WTC11 (cell line): ENCODE measurements around the gene FEV. TPM values are rescaled to one million over a fixed set of nuclear protein-coding genes. Genes with fewer than 3 reads are reported as not detected.

Source experiments
- ATAC-seq: fragments of 200-7000 bp; cut with Tn5 transposase; 2 replicates; pipeline ENCODE4 v1.10.0; 2021; ENCODE audit warnings: mild to moderate bottlenecking, moderate library complexity
- CTCF ChIA-PET: fragments of 300-600 bp; sonication (Branson Sonifier 250); formaldehyde crosslinking; loops from one replicate; lab custom pipeline; 2021; ENCODE audit warnings: antibody characterized with exemption; lab: Charles Lee
- POLR2A ChIA-PET: fragments of 350-600 bp; sonication (Branson Sonifier 250); formaldehyde crosslinking; loops from one replicate; lab custom pipeline; 2021; ENCODE audit warnings: antibody characterized with exemption; lab: Charles Lee
- DNase-seq: peaks from one replicate; pipeline ENCODE4 v3.0.0; 2021; ENCODE audit warnings: low spot score
- H3K27ac Mint-ChIP-seq: 2 replicates; pipeline ENCODE4 v1.8.0; 2021; ENCODE audit warnings: mixed read lengths
- H3K27me3 Mint-ChIP-seq: 2 replicates; pipeline ENCODE4 v1.8.0; 2021; ENCODE audit warnings: low read depth, mild to moderate bottlenecking, moderate library complexity, mixed read lengths
- H3K36me3 Mint-ChIP-seq: 2 replicates; pipeline ENCODE4 v1.8.0; 2021; ENCODE audit warnings: mixed read lengths
- H3K4me1 Mint-ChIP-seq: 2 replicates; pipeline ENCODE4 v1.8.0; 2022; ENCODE audit warnings: mixed read lengths
- H3K4me3 Mint-ChIP-seq: 2 replicates; pipeline ENCODE4 v1.8.0; 2021; ENCODE audit warnings: mild to moderate bottlenecking, moderate library complexity, mixed read lengths
- H3K9me3 Mint-ChIP-seq: 2 replicates; pipeline ENCODE4 v1.8.0; 2021; ENCODE audit warnings: mixed read lengths
- ATF1 ChIP-seq: sonication (generic); formaldehyde crosslinking; IDR thresholded peaks from 2 replicates; pipeline ENCODE4 v1.8.1; 2023; ENCODE audit warnings: mild to moderate bottlenecking, moderate library complexity, missing genetic modification reagents
- FOXP1 ChIP-seq: sonication (generic); formaldehyde crosslinking; IDR thresholded peaks from 2 replicates; pipeline ENCODE4 v1.8.0; 2022; ENCODE audit warnings: missing genetic modification reagents, mild to moderate bottlenecking, moderate library complexity, borderline replicate concordance
- GABPB1 ChIP-seq: sonication (generic); formaldehyde crosslinking; IDR thresholded peaks from 2 replicates; pipeline ENCODE4 v1.8.1; 2023; ENCODE audit warnings: mild to moderate bottlenecking, missing genetic modification reagents
- MXD4 ChIP-seq: fragments of 250-450 bp; sonication (Bioruptor Pico); IDR thresholded peaks from 2 replicates; pipeline ENCODE4 v1.8.0; 2021; ENCODE audit warnings: mild to moderate bottlenecking, moderate library complexity, borderline replicate concordance
- MYBL2 ChIP-seq: sonication (generic); formaldehyde crosslinking; IDR thresholded peaks from 2 replicates; pipeline ENCODE4 v1.8.1; 2023; ENCODE audit warnings: mild to moderate bottlenecking, moderate library complexity, missing genetic modification reagents
- PRRX2 ChIP-seq: fragments of 250-450 bp; sonication (Bioruptor Pico); IDR thresholded peaks from 2 replicates; pipeline ENCODE4 v1.8.0; 2021; ENCODE audit warnings: mild to moderate bottlenecking
- TCF7 ChIP-seq: sonication (generic); formaldehyde crosslinking; IDR thresholded peaks from 2 replicates; pipeline ENCODE4 v1.8.0; 2022; ENCODE audit warnings: mild to moderate bottlenecking, low read depth, missing genetic modification reagents, moderate library complexity
- TEAD4 ChIP-seq: sonication (generic); formaldehyde crosslinking; IDR thresholded peaks from 2 replicates; pipeline ENCODE4 v1.8.0; 2022; ENCODE audit warnings: mild to moderate bottlenecking, missing genetic modification reagents
- ZBTB21 ChIP-seq: sonication (generic); formaldehyde crosslinking; IDR thresholded peaks from 2 replicates; pipeline ENCODE4 v1.8.1; 2023; ENCODE audit warnings: mild to moderate bottlenecking, missing genetic modification reagents, borderline replicate concordance
- ZNF121 ChIP-seq: sonication (generic); formaldehyde crosslinking; IDR thresholded peaks from 2 replicates; pipeline ENCODE4 v1.8.0; 2023; ENCODE audit warnings: missing genetic modification reagents
- ZNF263 ChIP-seq: sonication (generic); formaldehyde crosslinking; IDR thresholded peaks from 2 replicates; pipeline ENCODE4 v1.8.1; 2022; ENCODE audit warnings: low read depth, mild to moderate bottlenecking, moderate library complexity, missing genetic modification reagents
- ZNF396 ChIP-seq: fragments of 250-450 bp; sonication (Bioruptor Pico); IDR thresholded peaks from 2 replicates; pipeline ENCODE4 v1.8.0; 2021; ENCODE audit warnings: mild to moderate bottlenecking, moderate library complexity, borderline replicate concordance
- ZNF671 ChIP-seq: fragments of 250-450 bp; sonication (Bioruptor Pico); IDR thresholded peaks from 2 replicates; pipeline ENCODE4 v1.8.0; 2021; ENCODE audit warnings: mild to moderate bottlenecking
- total RNA-seq: library from RNA; stranded (reverse); gene quantifications from 3 replicates; pipeline ENCODE4 v1.2.3, GENCODE V29; 2021
- TF ChIP-seq, protein P1 (sequence below): sonication (generic); formaldehyde crosslinking; IDR thresholded peaks from 2 replicates; pipeline ENCODE4 v1.8.0; 2022; ENCODE audit warnings: mild to moderate bottlenecking, missing genetic modification reagents
- TF ChIP-seq, protein P2 (sequence below): sonication (generic); formaldehyde crosslinking; IDR thresholded peaks from 2 replicates; pipeline ENCODE4 v1.8.0; 2022; ENCODE audit warnings: missing genetic modification reagents
- TF ChIP-seq, protein P3 (sequence below): sonication (generic); formaldehyde crosslinking; IDR thresholded peaks from 2 replicates; pipeline ENCODE4 v1.8.0; 2023; ENCODE audit warnings: missing genetic modification reagents, mild to moderate bottlenecking, borderline replicate concordance
- TF ChIP-seq, protein P4 (sequence below): fragments of 250-450 bp; sonication (Bioruptor Pico); IDR thresholded peaks from 2 replicates; pipeline ENCODE4 v1.9.0; 2021; ENCODE audit warnings: mild to moderate bottlenecking, borderline replicate concordance
- TF ChIP-seq, protein P5 (sequence below): fragments of 250-450 bp; sonication (Bioruptor Pico); conservative IDR thresholded peaks from 2 replicates; pipeline ENCODE4 v1.9.0; 2021; ENCODE audit warnings: mild to moderate bottlenecking

FEV gene
- total RNA-seq, 1 experiment from 2014 or later = not detected

DNA sequence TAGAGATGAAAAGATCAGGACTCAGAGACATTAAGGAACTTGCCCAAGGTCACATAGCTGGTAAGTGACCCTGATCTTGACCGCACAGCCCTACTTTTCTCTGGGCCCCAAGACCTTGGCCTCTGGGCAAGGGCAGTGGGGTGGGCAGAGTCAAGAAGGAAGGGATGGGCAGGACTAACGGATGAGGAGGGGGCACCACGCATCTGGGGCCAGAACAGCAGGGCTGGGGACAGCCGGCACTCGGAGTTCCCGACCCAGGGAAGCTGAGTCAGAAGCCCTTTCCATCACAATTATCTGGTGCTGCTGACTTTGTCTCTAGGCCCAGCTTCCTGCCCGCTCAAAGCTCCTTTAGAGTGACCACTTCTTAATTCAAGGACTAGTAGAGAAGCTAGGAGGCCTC lies 42.0 kb upstream of the FEV start:
- CTCF ChIA-PET = interaction anchor here (0.6 to 8.4 kb wide), 8 partner anchors 23 to 150 kb away, joined by 3 to 91 read pairs (median 8); no protein-coding TSS in a partner anchor
- H3K4me3 Mint-ChIP-seq = no peak overlapping the region
- H3K4me1 Mint-ChIP-seq = peaks cover 5% of the 10 kb centered on the region
- no peaks in the 10 kb centered on the region; the same call in 1 of the 2 replicates for H3K27me3 Mint-ChIP-seq
- DNase-seq (no peak), ATAC-seq (no peak)
- no peaks in the 10 kb centered on the region for H3K9me3 Mint-ChIP-seq
- POLR2A ChIA-PET = no interaction called here
- no peaks in the 10 kb centered on the region for H3K36me3 Mint-ChIP-seq
- no peak overlapping the region for H3K27ac Mint-ChIP-seq
- TF ChIP-seq, protein P1, sequence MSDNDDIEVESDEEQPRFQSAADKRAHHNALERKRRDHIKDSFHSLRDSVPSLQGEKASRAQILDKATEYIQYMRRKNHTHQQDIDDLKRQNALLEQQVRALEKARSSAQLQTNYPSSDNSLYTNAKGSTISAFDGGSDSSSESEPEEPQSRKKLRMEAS (CRISPR knock-in tag) = no peak
- no peak for TF ChIP-seq GABPB1 (CRISPR knock-in tag)
- TF ChIP-seq ZNF121 = no peak
- TF ChIP-seq ZNF396 (CRISPR knock-in tag) = no peak
- TF ChIP-seq ZBTB21 = no peak
- TF ChIP-seq, protein P2, sequence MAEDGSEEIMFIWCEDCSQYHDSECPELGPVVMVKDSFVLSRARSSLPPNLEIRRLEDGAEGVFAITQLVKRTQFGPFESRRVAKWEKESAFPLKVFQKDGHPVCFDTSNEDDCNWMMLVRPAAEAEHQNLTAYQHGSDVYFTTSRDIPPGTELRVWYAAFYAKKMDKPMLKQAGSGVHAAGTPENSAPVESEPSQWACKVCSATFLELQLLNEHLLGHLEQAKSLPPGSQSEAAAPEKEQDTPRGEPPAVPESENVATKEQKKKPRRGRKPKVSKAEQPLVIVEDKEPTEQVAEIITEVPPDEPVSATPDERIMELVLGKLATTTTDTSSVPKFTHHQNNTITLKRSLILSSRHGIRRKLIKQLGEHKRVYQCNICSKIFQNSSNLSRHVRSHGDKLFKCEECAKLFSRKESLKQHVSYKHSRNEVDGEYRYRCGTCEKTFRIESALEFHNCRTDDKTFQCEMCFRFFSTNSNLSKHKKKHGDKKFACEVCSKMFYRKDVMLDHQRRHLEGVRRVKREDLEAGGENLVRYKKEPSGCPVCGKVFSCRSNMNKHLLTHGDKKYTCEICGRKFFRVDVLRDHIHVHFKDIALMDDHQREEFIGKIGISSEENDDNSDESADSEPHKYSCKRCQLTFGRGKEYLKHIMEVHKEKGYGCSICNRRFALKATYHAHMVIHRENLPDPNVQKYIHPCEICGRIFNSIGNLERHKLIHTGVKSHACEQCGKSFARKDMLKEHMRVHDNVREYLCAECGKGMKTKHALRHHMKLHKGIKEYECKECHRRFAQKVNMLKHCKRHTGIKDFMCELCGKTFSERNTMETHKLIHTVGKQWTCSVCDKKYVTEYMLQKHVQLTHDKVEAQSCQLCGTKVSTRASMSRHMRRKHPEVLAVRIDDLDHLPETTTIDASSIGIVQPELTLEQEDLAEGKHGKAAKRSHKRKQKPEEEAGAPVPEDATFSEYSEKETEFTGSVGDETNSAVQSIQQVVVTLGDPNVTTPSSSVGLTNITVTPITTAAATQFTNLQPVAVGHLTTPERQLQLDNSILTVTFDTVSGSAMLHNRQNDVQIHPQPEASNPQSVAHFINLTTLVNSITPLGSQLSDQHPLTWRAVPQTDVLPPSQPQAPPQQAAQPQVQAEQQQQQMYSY = no peak
- TF ChIP-seq PRRX2 (CRISPR knock-in tag) = no peak
- TF ChIP-seq, protein P3, sequence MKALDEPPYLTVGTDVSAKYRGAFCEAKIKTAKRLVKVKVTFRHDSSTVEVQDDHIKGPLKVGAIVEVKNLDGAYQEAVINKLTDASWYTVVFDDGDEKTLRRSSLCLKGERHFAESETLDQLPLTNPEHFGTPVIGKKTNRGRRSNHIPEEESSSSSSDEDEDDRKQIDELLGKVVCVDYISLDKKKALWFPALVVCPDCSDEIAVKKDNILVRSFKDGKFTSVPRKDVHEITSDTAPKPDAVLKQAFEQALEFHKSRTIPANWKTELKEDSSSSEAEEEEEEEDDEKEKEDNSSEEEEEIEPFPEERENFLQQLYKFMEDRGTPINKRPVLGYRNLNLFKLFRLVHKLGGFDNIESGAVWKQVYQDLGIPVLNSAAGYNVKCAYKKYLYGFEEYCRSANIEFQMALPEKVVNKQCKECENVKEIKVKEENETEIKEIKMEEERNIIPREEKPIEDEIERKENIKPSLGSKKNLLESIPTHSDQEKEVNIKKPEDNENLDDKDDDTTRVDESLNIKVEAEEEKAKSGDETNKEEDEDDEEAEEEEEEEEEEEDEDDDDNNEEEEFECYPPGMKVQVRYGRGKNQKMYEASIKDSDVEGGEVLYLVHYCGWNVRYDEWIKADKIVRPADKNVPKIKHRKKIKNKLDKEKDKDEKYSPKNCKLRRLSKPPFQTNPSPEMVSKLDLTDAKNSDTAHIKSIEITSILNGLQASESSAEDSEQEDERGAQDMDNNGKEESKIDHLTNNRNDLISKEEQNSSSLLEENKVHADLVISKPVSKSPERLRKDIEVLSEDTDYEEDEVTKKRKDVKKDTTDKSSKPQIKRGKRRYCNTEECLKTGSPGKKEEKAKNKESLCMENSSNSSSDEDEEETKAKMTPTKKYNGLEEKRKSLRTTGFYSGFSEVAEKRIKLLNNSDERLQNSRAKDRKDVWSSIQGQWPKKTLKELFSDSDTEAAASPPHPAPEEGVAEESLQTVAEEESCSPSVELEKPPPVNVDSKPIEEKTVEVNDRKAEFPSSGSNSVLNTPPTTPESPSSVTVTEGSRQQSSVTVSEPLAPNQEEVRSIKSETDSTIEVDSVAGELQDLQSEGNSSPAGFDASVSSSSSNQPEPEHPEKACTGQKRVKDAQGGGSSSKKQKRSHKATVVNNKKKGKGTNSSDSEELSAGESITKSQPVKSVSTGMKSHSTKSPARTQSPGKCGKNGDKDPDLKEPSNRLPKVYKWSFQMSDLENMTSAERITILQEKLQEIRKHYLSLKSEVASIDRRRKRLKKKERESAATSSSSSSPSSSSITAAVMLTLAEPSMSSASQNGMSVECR (CRISPR knock-in tag) = no peak
- TF ChIP-seq, protein P4, sequence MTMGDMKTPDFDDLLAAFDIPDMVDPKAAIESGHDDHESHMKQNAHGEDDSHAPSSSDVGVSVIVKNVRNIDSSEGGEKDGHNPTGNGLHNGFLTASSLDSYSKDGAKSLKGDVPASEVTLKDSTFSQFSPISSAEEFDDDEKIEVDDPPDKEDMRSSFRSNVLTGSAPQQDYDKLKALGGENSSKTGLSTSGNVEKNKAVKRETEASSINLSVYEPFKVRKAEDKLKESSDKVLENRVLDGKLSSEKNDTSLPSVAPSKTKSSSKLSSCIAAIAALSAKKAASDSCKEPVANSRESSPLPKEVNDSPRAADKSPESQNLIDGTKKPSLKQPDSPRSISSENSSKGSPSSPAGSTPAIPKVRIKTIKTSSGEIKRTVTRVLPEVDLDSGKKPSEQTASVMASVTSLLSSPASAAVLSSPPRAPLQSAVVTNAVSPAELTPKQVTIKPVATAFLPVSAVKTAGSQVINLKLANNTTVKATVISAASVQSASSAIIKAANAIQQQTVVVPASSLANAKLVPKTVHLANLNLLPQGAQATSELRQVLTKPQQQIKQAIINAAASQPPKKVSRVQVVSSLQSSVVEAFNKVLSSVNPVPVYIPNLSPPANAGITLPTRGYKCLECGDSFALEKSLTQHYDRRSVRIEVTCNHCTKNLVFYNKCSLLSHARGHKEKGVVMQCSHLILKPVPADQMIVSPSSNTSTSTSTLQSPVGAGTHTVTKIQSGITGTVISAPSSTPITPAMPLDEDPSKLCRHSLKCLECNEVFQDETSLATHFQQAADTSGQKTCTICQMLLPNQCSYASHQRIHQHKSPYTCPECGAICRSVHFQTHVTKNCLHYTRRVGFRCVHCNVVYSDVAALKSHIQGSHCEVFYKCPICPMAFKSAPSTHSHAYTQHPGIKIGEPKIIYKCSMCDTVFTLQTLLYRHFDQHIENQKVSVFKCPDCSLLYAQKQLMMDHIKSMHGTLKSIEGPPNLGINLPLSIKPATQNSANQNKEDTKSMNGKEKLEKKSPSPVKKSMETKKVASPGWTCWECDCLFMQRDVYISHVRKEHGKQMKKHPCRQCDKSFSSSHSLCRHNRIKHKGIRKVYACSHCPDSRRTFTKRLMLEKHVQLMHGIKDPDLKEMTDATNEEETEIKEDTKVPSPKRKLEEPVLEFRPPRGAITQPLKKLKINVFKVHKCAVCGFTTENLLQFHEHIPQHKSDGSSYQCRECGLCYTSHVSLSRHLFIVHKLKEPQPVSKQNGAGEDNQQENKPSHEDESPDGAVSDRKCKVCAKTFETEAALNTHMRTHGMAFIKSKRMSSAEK (CRISPR knock-in tag) = no peak

DNA sequence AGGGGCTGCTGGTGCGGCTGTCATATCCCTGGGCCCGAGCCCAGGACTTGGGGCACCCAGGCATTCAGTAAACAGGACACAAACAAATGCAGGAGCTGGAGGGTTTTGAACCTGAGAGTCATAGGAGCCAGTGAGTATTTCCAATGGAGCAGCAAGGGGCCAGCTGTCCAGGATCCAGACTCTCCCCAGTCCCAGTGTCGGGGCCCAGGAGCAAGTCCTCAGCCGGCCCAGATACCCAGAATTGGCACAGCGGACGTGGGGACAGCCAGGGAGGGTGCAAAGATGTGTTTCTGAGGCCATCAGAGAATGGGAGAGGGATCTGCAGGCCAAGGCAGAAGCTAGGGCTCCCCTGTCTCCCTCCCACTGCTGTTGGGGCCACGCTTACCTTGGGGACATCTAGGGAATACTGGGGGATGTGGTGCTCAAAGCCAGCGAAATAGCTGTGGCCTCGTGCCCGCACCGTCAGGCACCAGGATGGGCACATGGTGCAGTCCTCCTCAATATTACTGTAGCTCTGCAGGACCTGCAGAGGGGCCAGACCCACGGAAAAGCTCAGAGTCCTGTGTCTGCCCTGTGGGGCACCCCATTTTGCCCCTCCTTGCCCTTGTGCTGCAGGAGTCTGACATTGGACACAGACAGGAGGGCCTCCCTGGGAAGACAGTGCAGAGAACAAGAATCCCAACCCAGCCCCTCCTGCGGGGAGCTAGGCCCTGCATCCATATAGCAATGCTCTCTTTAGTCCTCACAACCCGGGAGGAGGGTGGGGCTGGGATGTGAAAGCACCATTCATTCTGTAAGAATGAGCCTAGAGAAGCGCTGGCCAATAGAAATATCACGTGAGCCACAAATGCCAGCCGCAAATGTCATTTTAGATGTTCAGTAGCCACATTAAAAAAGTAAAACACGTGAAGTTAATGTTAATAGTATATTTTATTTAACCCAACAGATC lies 40.9 kb upstream of the FEV start:
- H3K4me1 Mint-ChIP-seq = peaks cover 5% of the 10 kb centered on the region
- no peaks in the 10 kb centered on the region for H3K9me3 Mint-ChIP-seq
- ChIA-PET POLR2A (no interaction called here), CTCF (interaction anchor here (0.9 to 8.4 kb wide), 7 partner anchors 15 to 129 kb away, joined by 3 to 91 read pairs (median 10); no protein-coding TSS in a partner anchor)
- H3K27ac Mint-ChIP-seq = no peak overlapping the region
- no peaks in the 10 kb centered on the region for H3K27me3 Mint-ChIP-seq
- H3K36me3 Mint-ChIP-seq = no peaks in the 10 kb centered on the region
- no peak for DNase-seq
- H3K4me3 Mint-ChIP-seq = no peak overlapping the region
- no peak for ATAC-seq
- TF ChIP-seq MXD4 (CRISPR knock-in tag) = no peak
- TF ChIP-seq FOXP1 = no peak
- no peak for TF ChIP-seq TEAD4 (CRISPR knock-in tag)
- TF ChIP-seq ZNF263 = no peak
- TF ChIP-seq, protein P5, sequence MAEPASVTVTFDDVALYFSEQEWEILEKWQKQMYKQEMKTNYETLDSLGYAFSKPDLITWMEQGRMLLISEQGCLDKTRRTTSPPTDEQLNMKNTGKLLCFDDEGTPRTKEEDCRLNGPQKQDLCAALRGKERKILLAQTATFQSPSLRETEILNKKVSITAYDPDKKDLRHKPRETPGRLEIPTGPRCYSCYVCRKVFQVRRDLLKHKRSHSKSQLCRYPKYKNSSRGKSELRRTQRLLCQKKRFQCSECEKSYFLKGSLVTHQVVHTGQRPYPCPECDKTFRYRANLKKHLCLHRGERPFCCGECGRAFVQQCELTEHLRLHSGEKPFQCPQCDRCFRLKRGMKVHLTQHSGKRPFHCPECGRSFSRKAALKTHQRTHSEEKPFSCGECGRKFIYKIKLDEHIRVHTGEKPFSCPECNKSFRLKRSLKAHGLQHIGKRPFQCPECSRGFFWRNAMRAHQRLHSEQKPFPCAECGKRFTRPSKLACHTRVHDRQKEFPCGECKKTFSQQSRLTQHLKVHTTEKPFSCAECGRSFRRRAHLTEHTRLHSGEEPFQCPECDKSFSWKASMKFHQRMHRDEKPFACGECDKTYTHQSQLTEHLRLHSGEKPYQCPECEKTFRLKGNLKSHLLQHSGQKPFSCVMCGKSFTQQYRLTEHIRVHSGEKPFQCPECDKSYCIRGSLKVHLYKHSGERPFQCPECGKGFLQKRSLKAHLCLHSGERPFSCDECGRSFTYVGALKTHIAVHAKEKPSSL (CRISPR knock-in tag) = no peak
- no peak for TF ChIP-seq ATF1 (CRISPR knock-in tag)
- TF ChIP-seq MYBL2 (CRISPR knock-in tag) = no peak
- TF ChIP-seq GABPB1 (CRISPR knock-in tag) = no peak
- no peak for TF ChIP-seq TCF7 (CRISPR knock-in tag)
- no peak for TF ChIP-seq ZNF671 (CRISPR knock-in tag)
- TF ChIP-seq, protein P1 (CRISPR knock-in tag) = no peak
